Measurements from ENCODE around the gene OR5M10.
"Not testable (repeated sequence)": the region's sequence is repeated elsewhere in the genome, so short reads cannot be mapped to it uniquely, and the experiment has no call there.

OR5M10 gene

GRCh38 chr11:56577621-56578020 is at the start of gene OR5M10:
Gene OR5M10 (minus strand): TSS chr11:56577721. CDS start chr11:56577721, 0 bp downstream.
- no peak for DNase-seq

- DNase-seq = no peak
These were observed 48.4 kb upstream of the OR5M10 start for GRCh38 chr11:56625946-56626345.

- DNase-seq = no peak
These were observed 47.2 kb upstream of the OR5M10 start for GRCh38 chr11:56624661-56625110.

GRCh38 chr11:56611174-56611573 is 33.7 kb upstream of the OR5M10 start:
- no peak for DNase-seq

- DNase-seq = not testable (repeated sequence)
These were observed 14.7 kb upstream of the OR5M10 start for GRCh38 chr11:56592088-56592717.

GRCh38 chr11:56558574-56558973 is 18.9 kb downstream of the OR5M10 start:
- no peak for DNase-seq

GRCh38 chr11:56554691-56555090 is 22.8 kb downstream of the OR5M10 start:
- not testable (repeated sequence) for DNase-seq

GRCh38 chr11:56545531-56545930 is 32.0 kb downstream of the OR5M10 start:
- DNase-seq = no peak

- no peak for DNase-seq
These were observed 33.8 kb downstream of the OR5M10 start for GRCh38 chr11:56543739-56544138.

- DNase-seq = no peak
These were observed 34.4 kb downstream of the OR5M10 start, which contains the start of gene OR5M11 for GRCh38 chr11:56543157-56543556. Gene OR5M11 (minus strand): TSS chr11:56543257. CDS start chr11:56543257, 0 bp downstream.

GRCh38 chr11:56533054-56533740 is 44.3 kb downstream of the OR5M10 start:
- DNase-seq = no peak

- no peak for DNase-seq
These were observed 45.7 kb downstream of the OR5M10 start for GRCh38 chr11:56531856-56532255.
